GM19324 (cell line): Measurements from ENCODE around the gene DAGLB.
"Not testable (repeated sequence)": the region's sequence is repeated elsewhere in the genome, so short reads cannot be mapped to it uniquely, and the experiment has no call there.

Source experiments
- ATAC-seq: cut with Tn5 transposase; IDR thresholded peaks from one replicate; pipeline ENCODE4 v1.9.1; 2021; ENCODE audit warnings: mild to moderate bottlenecking, moderate library complexity; ENCODE audit not compliant: unreplicated experiment, low FRiP score

The DAGLB gene

DNA sequence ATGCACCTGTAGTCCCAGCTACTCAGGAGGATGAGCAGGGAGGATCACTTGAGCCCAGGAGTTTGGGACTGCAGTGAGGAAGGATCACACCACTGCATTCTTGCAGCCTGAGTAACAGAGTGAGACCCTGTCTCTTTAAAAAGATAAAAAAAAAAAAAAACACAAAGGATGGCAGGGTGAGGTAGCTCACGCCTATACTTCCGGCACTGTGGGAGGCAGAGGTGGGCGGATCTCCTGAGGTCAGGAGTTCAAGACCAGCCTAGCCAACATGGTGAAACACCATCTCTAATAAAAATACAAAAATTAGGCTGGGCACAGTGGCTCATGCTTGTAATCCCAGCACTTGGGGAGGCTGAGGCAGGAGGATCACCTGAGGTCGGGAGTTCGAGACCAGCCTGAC lies 15.9 kb upstream of the DAGLB start:
- ATAC-seq: not testable (repeated sequence)

GRCh38 chr7:6461946-6462550 lies 14.3 kb upstream of the DAGLB start:
- ATAC-seq: no peak

- no peak for ATAC-seq
Observed at GRCh38 chr7:6460990-6461584, 13.3 kb upstream of the DAGLB start.

DNA sequence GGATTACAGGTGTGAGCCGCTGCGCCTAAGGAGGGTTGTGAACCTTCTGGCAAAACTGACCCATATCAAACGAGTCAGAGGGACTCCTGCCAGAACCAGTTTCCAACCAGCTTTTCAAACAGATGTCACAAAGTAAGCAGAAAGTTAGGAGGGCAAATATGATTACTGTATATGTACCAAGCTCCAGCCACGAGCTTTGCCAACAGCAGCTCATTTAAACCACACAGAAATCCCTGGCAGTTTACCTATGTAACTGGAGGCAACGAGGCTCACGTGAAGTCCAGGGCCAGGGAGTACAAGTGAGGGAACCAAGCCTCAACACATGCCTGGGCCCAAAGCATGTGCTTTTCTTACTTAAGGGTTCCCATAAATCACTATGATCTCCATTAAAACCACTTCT lies 12.5 kb upstream of the DAGLB start:
- no peak for ATAC-seq

DNA sequence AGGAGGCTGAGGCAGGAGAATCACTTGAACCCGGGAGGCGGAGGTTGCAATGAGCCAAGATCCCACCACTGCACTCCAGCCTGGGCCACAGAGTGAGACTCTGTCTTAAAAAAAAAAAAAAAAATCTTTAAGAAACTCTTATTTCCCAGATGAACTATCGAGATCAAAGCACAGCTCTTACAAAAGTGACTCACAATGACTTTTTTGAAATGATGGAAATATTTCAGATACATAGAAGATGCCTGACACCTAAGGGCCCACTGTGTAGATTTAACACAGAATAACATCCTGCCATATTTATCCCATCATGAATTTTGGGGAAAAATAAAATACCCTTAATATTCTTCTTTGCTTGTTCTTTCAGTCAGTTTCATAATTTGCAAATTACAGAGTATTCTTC lies 10.9 kb upstream of the DAGLB start:
- not testable (repeated sequence) for ATAC-seq

GRCh38 chr7:6453734-6454133 lies 6.0 kb upstream of the DAGLB start:
- ATAC-seq: no peak

- ATAC-seq: no peak
Observed at GRCh38 chr7:6451224-6451705, 3.5 kb upstream of the DAGLB start.

DNA sequence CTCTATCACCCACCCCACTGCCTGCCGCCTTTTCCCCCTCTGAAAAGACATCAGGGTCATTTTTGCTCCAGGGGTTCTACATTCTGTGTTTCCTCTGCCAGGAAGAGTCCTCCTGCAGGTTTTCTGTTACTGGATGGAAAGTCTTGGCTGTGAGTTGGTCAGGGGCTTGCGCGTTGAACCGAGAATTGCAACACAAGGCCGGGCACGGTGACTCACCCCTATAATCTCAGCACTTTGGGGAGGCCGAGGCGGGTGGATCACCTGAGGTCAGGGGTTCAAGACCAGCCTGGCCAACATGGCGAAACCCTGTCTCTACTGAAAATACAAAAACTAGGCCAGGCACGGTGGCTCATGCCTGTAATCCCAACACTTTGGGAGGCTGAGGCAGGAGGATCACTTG lies 2.8 kb upstream of the DAGLB start:
- not testable (repeated sequence) for ATAC-seq

DNA sequence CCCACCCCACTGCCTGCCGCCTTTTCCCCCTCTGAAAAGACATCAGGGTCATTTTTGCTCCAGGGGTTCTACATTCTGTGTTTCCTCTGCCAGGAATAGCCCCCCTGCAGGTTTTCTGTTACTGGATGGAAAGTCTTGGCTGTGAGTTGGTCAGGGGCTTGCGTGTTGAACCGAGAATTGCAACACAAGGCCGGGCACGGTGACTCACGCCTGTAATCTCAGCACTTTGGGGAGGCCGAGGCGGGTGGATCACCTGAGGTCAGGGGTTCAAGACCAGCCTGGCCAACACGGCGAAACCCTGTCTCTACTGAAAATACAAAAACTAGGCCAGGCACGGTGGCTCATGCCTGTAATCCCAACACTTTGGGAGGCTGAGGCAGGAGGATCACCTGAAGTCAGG lies 2.1 kb upstream of the DAGLB start:
- not testable (repeated sequence) for ATAC-seq

DNA sequence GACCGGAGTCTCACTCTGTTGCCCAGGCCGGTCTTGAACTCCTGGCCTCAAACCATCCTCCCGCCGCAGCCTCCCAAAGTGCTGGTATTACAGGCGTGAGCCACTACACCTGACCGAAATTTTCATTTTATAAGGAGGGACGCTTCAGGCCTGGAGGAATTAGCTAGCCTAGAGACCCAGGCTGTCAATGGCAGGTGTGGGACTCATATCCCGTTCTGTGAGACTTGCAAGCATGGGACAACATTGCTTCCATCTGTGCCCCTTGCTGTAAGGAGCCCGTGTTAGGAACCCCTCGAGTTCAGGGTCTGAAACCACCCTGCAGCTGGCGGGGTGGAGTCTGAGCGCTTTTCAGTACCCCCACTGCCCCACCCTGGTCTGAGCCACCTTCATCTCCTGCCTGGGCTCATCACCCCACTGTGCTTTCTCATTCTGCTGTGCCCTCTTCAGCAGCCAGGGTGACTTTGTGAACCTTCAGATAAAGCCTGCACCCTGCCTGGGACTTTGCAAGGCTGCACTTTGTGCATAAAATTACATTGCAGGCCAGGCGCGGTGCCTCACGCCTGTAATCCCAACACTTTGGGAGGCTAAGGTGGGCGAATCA lies 1.3 kb upstream of the DAGLB start:
- ATAC-seq: no peak

- ATAC-seq: no peak
Observed at GRCh38 chr7:6446838-6447580, 745 bp downstream of the DAGLB start.

- no peak for ATAC-seq
Observed at GRCh38 chr7:6444516-6445269, 3.1 kb downstream of the DAGLB start.

DNA sequence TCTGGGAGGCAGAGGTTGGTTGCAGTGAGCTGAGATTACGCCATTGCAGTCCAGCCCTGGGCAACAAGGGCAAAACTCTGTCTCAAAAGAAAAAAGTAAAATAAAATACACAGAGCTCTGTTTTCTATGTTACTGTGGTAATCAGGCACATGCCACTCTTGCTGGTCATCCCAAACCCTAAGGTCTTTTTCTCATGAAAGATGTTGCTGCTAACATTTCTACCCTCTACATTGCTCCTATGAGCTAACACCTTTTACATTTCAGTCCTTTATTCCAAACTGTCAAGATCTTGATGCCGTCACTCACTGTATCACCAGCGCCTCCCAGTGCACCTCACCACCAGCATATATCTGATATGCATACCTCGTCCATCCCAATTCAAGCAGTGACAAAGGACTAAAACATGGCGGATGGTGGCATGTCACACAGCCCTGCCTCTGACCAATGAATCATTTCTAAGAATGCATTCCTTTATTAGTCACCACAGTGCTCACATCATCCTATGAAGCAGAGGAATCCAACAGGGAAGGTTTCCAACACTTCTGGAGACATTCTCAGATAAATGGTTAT lies 4.3 kb downstream of the DAGLB start:
- no peak for ATAC-seq

DNA sequence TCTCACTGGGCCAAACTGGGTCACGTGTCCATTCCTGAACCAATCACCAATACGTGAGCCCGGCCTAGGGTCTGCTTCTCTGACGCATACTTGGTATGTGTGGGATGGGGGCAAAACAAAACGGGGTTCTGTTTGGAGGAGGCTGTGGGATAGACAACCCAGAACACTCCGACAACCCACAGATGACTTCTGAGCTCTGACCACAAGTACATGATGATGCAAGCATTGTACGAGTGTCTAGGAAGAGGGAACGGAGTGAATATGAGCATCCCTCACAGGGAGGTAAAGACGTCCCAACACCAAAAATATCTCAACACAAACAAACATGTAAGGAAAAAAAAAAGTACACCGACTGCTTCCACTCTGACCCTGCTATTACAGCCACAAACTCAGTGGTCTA lies 5.6 kb downstream of the DAGLB start:
- ATAC-seq: no peak

- ATAC-seq: no peak
Observed at GRCh38 chr7:6440381-6440780, 7.4 kb downstream of the DAGLB start.

- no peak for ATAC-seq
Observed at GRCh38 chr7:6438427-6438826, 9.3 kb downstream of the DAGLB start.

GRCh38 chr7:6437251-6437650 lies 10.5 kb downstream of the DAGLB start:
- ATAC-seq: no peak

GRCh38 chr7:6436385-6436685 lies 11.4 kb downstream of the DAGLB start:
- no peak for ATAC-seq

DNA sequence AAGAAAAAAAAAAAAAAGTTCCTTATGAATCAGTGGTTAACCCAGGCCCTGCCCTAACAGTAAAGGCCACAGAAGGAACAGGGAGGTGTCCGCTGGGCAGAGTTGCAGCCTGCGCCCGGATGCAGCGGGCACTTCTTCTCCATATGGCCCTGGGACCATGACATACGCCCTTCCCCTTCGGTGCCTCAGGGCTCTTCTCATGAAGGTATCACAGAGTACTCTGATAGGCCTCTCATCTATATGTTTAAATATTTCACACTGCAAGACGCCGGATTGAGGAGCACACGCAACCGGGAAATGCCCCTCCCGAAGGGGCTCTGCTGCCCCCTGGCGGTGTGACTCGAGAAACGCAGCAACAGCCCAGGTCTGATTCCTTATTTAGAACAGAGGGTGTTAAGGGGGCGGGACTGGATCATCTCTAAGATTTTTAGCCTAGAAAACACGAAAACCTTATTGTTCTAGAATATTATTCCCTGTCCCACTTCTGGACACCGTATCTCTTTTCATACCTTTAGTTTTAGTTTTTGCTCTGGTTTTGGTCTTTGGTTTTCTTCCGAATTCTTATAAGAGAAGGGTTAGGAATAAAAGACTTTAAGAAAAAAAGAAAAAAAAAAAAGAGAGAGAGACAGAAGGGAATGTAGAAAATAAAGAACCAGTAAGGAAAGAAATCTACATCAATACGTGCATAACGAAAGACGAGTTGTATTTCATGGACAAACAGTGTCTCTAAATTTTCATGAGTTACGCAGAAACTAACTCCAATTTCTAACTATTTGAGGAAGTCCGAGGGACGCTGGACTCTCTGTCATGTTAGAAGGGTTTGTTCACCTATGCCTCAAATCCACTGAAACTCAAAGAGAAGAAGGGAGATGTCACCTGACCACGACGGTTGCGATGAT lies 12.0 kb downstream of the DAGLB start:
- ATAC-seq: no peak
